K562 (cell line): ENCODE measurements around the gene PLCB1.

Experiments
- EZH2 ChIP-seq: IDR thresholded peaks from 2 replicates; pipeline ENCODE4 v1.6.1; 2012; ENCODE audit warnings: low read depth, mild to moderate bottlenecking, inconsistent platforms, low read length, borderline replicate concordance
- NR1H2 ChIP-seq: sonication (generic); formaldehyde crosslinking; IDR thresholded peaks from 2 replicates; pipeline ENCODE4 v1.4.0; 2020; ENCODE audit warnings: mild to moderate bottlenecking, missing genetic modification reagents
- NR4A1 ChIP-seq, 2 experiments: fragments of 250-450 bp in 1 of 2; fragments of 450-650 bp in 1 of 2; sonication (Bioruptor Pico) in 1 of 2; IDR thresholded peaks; 2 replicates each; pipeline versions ENCODE4 v1.4.0 to v1.6.1; 2016 to 2020; ENCODE audit warnings: mild to moderate bottlenecking in 2 of 2, missing compliant biosample characterization in 1 of 2, missing genetic modification characterization in 1 of 2, moderate library complexity in 1 of 2
- RAD21 ChIP-seq, 2 experiments: fragments of 250-450 bp in 1 of 2; fragments of 450-650 bp in 1 of 2; sonication (Bioruptor Pico) in 1 of 2; formaldehyde crosslinking in 1 of 2; IDR thresholded peaks in 1 of 2; conservative IDR thresholded peaks in 1 of 2; 2 replicates each; pipeline versions ENCODE4 v1.4.0 to v1.8.0; 2020 to 2022; ENCODE audit warnings: mild to moderate bottlenecking in 2 of 2, moderate library complexity in 1 of 2
- RCOR1 ChIP-seq, 2 experiments: IDR thresholded peaks; 2 replicates each; pipeline ENCODE4 v1.6.1; 2012; ENCODE audit warnings: low read depth in 2 of 2, low read length in 2 of 2, borderline replicate concordance in 1 of 2, improper control_type of control experiment in 1 of 2
- ZNF146 ChIP-seq: IDR thresholded peaks from one replicate; pipeline ENCODE4 v1.6.1; 2018; ENCODE audit warnings: missing compliant biosample characterization; ENCODE audit not compliant: unreplicated experiment
- TF ChIP-seq, protein P1 (sequence below): IDR thresholded peaks from 3 replicates; pipeline ENCODE4 v1.6.1; 2011; ENCODE audit warnings: borderline replicate concordance, mild to moderate bottlenecking; ENCODE audit not compliant: insufficient read length, insufficient read depth
- TF ChIP-seq, protein P2 (sequence below), 3 experiments: IDR thresholded peaks in 2 of 3; conservative IDR thresholded peaks in 1 of 3; 2 replicates each; pipeline ENCODE4 v1.5.1; 2011 to 2012; ENCODE audit warnings: low read length in 3 of 3, mild to moderate bottlenecking in 3 of 3, control low read depth in 2 of 3, improper control_type of control experiment in 1 of 3, inconsistent platforms in 1 of 3, low read depth in 1 of 3, mixed read lengths in 1 of 3, moderate library complexity in 1 of 3; ENCODE audit not compliant: insufficient read depth in 2 of 3

DNA sequence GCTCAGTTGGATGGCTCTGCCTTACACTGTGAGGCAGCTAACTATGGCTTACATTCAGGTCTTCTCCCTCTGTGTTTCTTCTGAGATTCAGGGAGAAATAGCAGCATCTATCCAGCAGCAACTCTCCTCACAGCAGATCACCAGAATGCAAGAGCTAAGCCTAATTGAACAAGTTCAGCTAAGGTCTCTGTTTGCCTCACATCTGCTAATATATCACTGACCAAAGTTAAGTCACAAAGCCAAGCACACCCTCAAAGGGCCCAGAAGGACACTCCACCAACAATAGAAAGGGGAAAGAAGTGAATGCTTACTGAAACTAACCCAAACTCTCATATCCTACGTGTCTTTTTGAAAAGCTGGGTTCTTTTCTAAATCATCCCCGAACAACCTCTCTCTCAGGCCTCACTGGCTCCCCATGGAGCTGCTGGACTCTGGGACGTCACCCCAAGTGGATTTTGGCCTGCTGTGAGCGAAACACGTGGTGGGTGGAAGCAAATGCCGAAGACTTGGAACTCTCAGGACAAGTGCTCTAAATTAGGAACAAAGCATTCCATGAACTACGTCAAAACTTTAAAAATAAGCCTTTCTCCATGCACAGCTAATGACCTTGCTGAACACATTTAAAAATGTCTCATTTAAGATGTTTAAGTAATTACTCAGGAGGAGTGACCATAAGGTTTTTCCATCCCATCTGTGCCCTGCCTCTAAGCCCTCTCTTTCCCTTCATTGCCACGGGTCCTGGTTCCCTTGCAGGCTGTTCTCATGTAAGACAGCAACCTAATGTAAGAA, 769.4 kb downstream of the PLCB1 start:
- TF ChIP-seq, protein P1, sequence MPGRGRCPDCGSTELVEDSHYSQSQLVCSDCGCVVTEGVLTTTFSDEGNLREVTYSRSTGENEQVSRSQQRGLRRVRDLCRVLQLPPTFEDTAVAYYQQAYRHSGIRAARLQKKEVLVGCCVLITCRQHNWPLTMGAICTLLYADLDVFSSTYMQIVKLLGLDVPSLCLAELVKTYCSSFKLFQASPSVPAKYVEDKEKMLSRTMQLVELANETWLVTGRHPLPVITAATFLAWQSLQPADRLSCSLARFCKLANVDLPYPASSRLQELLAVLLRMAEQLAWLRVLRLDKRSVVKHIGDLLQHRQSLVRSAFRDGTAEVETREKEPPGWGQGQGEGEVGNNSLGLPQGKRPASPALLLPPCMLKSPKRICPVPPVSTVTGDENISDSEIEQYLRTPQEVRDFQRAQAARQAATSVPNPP, result no peak
- TF ChIP-seq NR1H2 (CRISPR knock-in tag) (no peak), RCOR1 (IDR thresholded peaks at IDR 0.05; ENCODE audit: borderline replicate concordance in 1 of 2, low read depth in 2 of 2, low read length in 2 of 2) (no peak), ZNF146 (CRISPR knock-in tag) (no peak), EZH2 (no peak), RAD21 (CRISPR knock-in tag; conservative IDR thresholded peaks at IDR 0.05 in 1 of 2, IDR thresholded peaks at IDR 0.05 in 1 of 2) (no peak), NR4A1 (CRISPR knock-in tag; IDR thresholded peaks at IDR 0.05) (no peak), NR4A1 (tag; IDR thresholded peaks at IDR 0.05) (no peak)
- TF ChIP-seq, protein P2, sequence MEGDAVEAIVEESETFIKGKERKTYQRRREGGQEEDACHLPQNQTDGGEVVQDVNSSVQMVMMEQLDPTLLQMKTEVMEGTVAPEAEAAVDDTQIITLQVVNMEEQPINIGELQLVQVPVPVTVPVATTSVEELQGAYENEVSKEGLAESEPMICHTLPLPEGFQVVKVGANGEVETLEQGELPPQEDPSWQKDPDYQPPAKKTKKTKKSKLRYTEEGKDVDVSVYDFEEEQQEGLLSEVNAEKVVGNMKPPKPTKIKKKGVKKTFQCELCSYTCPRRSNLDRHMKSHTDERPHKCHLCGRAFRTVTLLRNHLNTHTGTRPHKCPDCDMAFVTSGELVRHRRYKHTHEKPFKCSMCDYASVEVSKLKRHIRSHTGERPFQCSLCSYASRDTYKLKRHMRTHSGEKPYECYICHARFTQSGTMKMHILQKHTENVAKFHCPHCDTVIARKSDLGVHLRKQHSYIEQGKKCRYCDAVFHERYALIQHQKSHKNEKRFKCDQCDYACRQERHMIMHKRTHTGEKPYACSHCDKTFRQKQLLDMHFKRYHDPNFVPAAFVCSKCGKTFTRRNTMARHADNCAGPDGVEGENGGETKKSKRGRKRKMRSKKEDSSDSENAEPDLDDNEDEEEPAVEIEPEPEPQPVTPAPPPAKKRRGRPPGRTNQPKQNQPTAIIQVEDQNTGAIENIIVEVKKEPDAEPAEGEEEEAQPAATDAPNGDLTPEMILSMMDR (IDR thresholded peaks at IDR 0.05 in 2 of 3, conservative IDR thresholded peaks at IDR 0.05 in 1 of 3; ENCODE audit: insufficient read depth in 2 of 3, low read depth in 1 of 3, low read length in 3 of 3), result no peak
